HEK293 (cell line): ENCODE results near the gene TEX19.
A peak's percentile ranks its signal among the peaks of the same experiment; 100 is the strongest.

ENCODE experiments used
- HIC1 ChIP-seq: fragments of 450-650 bp; formaldehyde crosslinking; IDR thresholded peaks from 2 replicates; pipeline ENCODE4 v1.5.1; 2016; ENCODE audit warnings: missing biosample characterization, missing genetic modification characterization
- MZF1 ChIP-seq: fragments of 450-650 bp; formaldehyde crosslinking; IDR thresholded peaks from 2 replicates; pipeline ENCODE4 v1.5.1; 2017; ENCODE audit warnings: missing biosample characterization, missing genetic modification characterization, borderline replicate concordance
- PBX3 ChIP-seq: sonication (generic); formaldehyde crosslinking; IDR thresholded peaks from 2 replicates; pipeline ENCODE4 v1.8.1; 2022; ENCODE audit warnings: mild to moderate bottlenecking, moderate library complexity, missing genetic modification reagents
- PRDM4 ChIP-seq: fragments of 450-650 bp; formaldehyde crosslinking; IDR thresholded peaks from 2 replicates; pipeline ENCODE4 v1.5.1; 2017; ENCODE audit warnings: missing biosample characterization, missing genetic modification characterization
- SCRT1 ChIP-seq: fragments of 450-650 bp; formaldehyde crosslinking; IDR thresholded peaks from 2 replicates; pipeline ENCODE4 v1.5.1; 2016; ENCODE audit warnings: missing biosample characterization, missing genetic modification characterization, borderline replicate concordance
- SP3 ChIP-seq: fragments of 450-650 bp; formaldehyde crosslinking; IDR thresholded peaks from 2 replicates; pipeline ENCODE4 v1.5.1; 2016; ENCODE audit warnings: missing biosample characterization, missing genetic modification characterization
- TRIM28 ChIP-seq: IDR thresholded peaks from 2 replicates; pipeline ENCODE4 v1.6.1; 2011; ENCODE audit warnings: low read length, control low read depth, borderline replicate concordance
- ZBTB17 ChIP-seq: fragments of 450-650 bp; formaldehyde crosslinking; IDR thresholded peaks from 2 replicates; pipeline ENCODE4 v1.5.1; 2016; ENCODE audit warnings: missing biosample characterization, missing genetic modification characterization
- ZNF23 ChIP-seq: fragments of 450-650 bp; formaldehyde crosslinking; IDR thresholded peaks from 2 replicates; pipeline ENCODE4 v1.5.1; 2016; ENCODE audit warnings: missing biosample characterization, missing genetic modification characterization, borderline replicate concordance
- ZNF335 ChIP-seq: fragments of 450-650 bp; formaldehyde crosslinking; conservative IDR thresholded peaks from 2 replicates; pipeline ENCODE4 v1.5.1; 2016; ENCODE audit warnings: missing biosample characterization, missing genetic modification characterization
- ZNF549 ChIP-seq: fragments of 450-650 bp; IDR thresholded peaks from 2 replicates; pipeline ENCODE4 v1.5.1; 2018; ENCODE audit warnings: missing biosample characterization, missing genetic modification characterization, mild to moderate bottlenecking, inconsistent platforms, moderate library complexity
- ZNF571 ChIP-seq: fragments of 450-650 bp; formaldehyde crosslinking; IDR thresholded peaks from 2 replicates; pipeline ENCODE4 v1.5.0; 2017; ENCODE audit warnings: missing biosample characterization, missing genetic modification characterization
- ZNF639 ChIP-seq: fragments of 450-650 bp; formaldehyde crosslinking; IDR thresholded peaks from 2 replicates; pipeline ENCODE4 v1.5.1; 2016; ENCODE audit warnings: missing biosample characterization, missing genetic modification characterization
- ZNF701 ChIP-seq: fragments of 450-650 bp; formaldehyde crosslinking; IDR thresholded peaks from 2 replicates; pipeline ENCODE4 v1.5.1; 2016; ENCODE audit warnings: missing biosample characterization, missing genetic modification characterization
- TF ChIP-seq, protein P1 (sequence below): fragments of 450-650 bp; IDR thresholded peaks from 2 replicates; pipeline ENCODE4 v1.5.1; 2018; ENCODE audit warnings: missing biosample characterization, mild to moderate bottlenecking, missing genetic modification characterization
- TF ChIP-seq, protein P2 (sequence below): fragments of 450-650 bp; formaldehyde crosslinking; conservative IDR thresholded peaks from 2 replicates; pipeline ENCODE4 v1.5.1; 2016; ENCODE audit warnings: low read depth, missing biosample characterization, missing genetic modification characterization
- TF ChIP-seq, protein P3 (sequence below): fragments of 450-650 bp; formaldehyde crosslinking; IDR thresholded peaks from 2 replicates; pipeline ENCODE4 v1.5.1; 2016; ENCODE audit warnings: missing biosample characterization, missing genetic modification characterization
- TF ChIP-seq, protein P4 (sequence below): fragments of 450-650 bp; formaldehyde crosslinking; IDR thresholded peaks from 2 replicates; pipeline ENCODE4 v1.5.1; 2016; ENCODE audit warnings: missing biosample characterization, missing genetic modification characterization

Gene TEX19

DNA sequence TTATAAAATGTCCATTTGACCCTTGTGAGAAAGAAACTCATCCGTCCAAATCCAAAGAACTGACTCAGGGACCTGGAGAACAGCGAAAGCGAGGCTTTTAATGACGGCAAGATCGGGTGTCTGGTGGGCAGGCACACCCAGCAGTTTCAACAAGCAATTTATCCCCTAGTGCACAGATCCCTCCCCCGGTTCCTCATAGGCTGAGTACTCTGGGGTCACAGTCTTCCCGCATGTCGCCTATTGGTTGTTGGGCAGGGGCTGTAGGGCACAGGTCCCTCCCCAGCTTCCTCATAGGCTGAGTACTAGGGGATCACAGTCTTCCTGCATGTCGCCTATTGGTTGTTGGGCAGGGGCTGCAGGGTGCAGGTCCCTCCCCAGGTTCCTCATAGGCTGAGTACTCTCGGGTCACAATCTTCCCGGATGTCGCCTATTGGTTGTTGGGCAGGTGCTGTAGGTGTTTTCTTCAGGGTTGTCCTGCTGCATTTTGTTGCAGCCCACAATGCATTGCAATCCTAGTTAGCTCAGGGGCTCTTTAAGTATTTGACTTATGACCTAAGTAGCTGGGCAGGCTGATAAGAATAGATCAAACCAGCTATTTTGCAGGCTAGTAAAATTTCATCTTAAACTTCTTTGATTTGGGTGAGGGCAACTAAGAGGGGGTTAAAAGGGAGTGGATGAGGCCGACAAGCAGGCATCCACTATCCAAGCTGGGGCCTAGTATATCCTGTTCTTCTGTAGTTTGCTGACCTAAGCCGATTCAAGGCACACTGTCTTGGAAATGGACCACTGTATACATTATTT, 8.9 kb downstream of the TEX19 start (continued):
- TF ChIP-seq, protein P1, sequence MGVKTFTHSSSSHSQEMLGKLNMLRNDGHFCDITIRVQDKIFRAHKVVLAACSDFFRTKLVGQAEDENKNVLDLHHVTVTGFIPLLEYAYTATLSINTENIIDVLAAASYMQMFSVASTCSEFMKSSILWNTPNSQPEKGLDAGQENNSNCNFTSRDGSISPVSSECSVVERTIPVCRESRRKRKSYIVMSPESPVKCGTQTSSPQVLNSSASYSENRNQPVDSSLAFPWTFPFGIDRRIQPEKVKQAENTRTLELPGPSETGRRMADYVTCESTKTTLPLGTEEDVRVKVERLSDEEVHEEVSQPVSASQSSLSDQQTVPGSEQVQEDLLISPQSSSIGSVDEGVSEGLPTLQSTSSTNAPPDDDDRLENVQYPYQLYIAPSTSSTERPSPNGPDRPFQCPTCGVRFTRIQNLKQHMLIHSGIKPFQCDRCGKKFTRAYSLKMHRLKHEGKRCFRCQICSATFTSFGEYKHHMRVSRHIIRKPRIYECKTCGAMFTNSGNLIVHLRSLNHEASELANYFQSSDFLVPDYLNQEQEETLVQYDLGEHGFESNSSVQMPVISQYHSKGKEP: peak; percentile 71; the same call in 1 of the 2 replicates
- TF ChIP-seq HIC1 (tag by site-specific recombination): no peak
- no peak for TF ChIP-seq MZF1 (tag by site-specific recombination)
- no peak for TF ChIP-seq SCRT1 (tag by site-specific recombination)
- TF ChIP-seq ZNF23 (tag by site-specific recombination): no peak
- no peak for TF ChIP-seq PBX3 (CRISPR knock-in tag)
- TF ChIP-seq, protein P2, sequence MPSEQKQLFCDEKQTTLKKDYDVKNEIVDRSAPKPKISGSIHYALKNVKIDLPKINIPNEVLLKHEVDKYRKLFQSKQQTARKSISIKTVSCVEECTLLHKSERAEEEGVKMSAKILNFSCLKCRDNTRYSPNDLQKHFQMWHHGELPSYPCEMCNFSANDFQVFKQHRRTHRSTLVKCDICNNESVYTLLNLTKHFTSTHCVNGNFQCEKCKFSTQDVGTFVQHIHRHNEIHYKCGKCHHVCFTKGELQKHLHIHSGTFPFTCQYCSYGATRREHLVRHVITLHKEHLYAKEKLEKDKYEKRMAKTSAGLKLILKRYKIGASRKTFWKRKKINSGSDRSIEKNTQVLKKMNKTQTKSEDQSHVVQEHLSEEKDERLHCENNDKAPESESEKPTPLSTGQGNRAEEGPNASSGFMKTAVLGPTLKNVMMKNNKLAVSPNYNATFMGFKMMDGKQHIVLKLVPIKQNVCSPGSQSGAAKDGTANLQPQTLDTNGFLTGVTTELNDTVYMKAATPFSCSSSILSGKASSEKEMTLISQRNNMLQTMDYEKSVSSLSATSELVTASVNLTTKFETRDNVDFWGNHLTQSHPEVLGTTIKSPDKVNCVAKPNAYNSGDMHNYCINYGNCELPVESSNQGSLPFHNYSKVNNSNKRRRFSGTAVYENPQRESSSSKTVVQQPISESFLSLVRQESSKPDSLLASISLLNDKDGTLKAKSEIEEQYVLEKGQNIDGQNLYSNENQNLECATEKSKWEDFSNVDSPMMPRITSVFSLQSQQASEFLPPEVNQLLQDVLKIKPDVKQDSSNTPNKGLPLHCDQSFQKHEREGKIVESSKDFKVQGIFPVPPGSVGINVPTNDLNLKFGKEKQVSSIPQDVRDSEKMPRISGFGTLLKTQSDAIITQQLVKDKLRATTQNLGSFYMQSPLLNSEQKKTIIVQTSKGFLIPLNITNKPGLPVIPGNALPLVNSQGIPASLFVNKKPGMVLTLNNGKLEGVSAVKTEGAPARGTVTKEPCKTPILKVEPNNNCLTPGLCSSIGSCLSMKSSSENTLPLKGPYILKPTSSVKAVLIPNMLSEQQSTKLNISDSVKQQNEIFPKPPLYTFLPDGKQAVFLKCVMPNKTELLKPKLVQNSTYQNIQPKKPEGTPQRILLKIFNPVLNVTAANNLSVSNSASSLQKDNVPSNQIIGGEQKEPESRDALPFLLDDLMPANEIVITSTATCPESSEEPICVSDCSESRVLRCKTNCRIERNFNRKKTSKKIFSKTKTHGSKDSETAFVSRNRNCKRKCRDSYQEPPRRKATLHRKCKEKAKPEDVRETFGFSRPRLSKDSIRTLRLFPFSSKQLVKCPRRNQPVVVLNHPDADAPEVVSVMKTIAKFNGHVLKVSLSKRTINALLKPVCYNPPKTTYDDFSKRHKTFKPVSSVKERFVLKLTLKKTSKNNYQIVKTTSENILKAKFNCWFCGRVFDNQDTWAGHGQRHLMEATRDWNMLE (tag by site-specific recombination): peak; percentile 31
- TF ChIP-seq PRDM4 (tag by site-specific recombination): peak; percentile 94
- TF ChIP-seq ZNF639 (tag by site-specific recombination): no peak
- peak; percentile 80 for TF ChIP-seq TRIM28
- peak; percentile 78 for TF ChIP-seq SP3 (tag by site-specific recombination)
- TF ChIP-seq, protein P3, sequence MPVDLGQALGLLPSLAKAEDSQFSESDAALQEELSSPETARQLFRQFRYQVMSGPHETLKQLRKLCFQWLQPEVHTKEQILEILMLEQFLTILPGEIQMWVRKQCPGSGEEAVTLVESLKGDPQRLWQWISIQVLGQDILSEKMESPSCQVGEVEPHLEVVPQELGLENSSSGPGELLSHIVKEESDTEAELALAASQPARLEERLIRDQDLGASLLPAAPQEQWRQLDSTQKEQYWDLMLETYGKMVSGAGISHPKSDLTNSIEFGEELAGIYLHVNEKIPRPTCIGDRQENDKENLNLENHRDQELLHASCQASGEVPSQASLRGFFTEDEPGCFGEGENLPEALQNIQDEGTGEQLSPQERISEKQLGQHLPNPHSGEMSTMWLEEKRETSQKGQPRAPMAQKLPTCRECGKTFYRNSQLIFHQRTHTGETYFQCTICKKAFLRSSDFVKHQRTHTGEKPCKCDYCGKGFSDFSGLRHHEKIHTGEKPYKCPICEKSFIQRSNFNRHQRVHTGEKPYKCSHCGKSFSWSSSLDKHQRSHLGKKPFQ (tag by site-specific recombination): no peak
- no peak for TF ChIP-seq ZNF335
- no peak for TF ChIP-seq ZNF571 (tag by site-specific recombination)
- TF ChIP-seq ZNF549 (tag by site-specific recombination): no peak
- TF ChIP-seq, protein P4, sequence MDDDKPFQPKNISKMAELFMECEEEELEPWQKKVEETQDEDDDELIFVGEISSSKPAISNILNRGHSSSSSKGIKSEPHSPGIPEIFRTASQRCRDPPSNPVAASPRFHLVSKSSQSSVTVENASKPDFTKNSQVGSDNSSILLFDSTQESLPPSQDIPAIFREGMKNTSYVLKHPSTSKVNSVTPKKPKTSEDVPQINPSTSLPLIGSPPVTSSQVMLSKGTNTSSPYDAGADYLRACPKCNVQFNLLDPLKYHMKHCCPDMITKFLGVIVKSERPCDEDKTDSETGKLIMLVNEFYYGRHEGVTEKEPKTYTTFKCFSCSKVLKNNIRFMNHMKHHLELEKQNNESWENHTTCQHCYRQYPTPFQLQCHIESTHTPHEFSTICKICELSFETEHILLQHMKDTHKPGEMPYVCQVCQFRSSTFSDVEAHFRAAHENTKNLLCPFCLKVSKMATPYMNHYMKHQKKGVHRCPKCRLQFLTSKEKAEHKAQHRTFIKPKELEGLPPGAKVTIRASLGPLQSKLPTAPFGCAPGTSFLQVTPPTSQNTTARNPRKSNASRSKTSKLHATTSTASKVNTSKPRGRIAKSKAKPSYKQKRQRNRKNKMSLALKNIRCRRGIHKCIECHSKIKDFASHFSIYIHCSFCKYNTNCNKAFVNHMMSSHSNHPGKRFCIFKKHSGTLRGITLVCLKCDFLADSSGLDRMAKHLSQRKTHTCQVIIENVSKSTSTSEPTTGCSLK (tag by site-specific recombination): no peak
- no peak for TF ChIP-seq ZNF701
- no peak for TF ChIP-seq ZBTB17
